ENCODE results near the gene ZFYVE26.

ZFYVE26 gene

GRCh38 chr14:67852926-67853604 lies 36.7 kb upstream of the ZFYVE26 start:
- no peak overlapping the region for H3K4me3 ChIP-seq (ENCODE audit: low read depth, low read length)
- no peak for TF ChIP-seq CTCF (IDR thresholded peaks at IDR 0.05; ENCODE audit: low read depth, low read length)
- no peak for DNase-seq (ENCODE audit: low read depth, low spot score)
- in situ Hi-C loops (cut with HindIII; ENCODE audit: low sequenced_read_pairs), result no loop called here

GRCh38 chr14:67851785-67852410 lies 35.5 kb upstream of the ZFYVE26 start:
- no peak overlapping the region for H3K4me3 ChIP-seq (ENCODE audit: low read depth, low read length)
- no peak for TF ChIP-seq CTCF (IDR thresholded peaks at IDR 0.05; ENCODE audit: low read depth, low read length)
- in situ Hi-C loops (cut with HindIII; ENCODE audit: low sequenced_read_pairs), result no loop called here
- no peak for DNase-seq (ENCODE audit: low read depth, low spot score)

GRCh38 chr14:67850066-67850830 lies 33.9 kb upstream of the ZFYVE26 start:
- TF ChIP-seq CTCF (IDR thresholded peaks at IDR 0.05; ENCODE audit: low read depth, low read length), result no peak
- no peak for DNase-seq (ENCODE audit: low read depth, low spot score)
- no peak overlapping the region for H3K4me3 ChIP-seq (ENCODE audit: low read depth, low read length)
- in situ Hi-C loops (cut with HindIII; ENCODE audit: low sequenced_read_pairs), result no loop called here

GRCh38 chr14:67846029-67846610 lies 29.7 kb upstream of the ZFYVE26 start:
- no peak for DNase-seq (ENCODE audit: low read depth, low spot score)
- no peak overlapping the region for H3K4me3 ChIP-seq (ENCODE audit: low read depth, low read length)
- in situ Hi-C loops (cut with HindIII; ENCODE audit: low sequenced_read_pairs), result no loop called here
- no peak for TF ChIP-seq CTCF (IDR thresholded peaks at IDR 0.05; ENCODE audit: low read depth, low read length)

GRCh38 chr14:67837011-67837624 lies 20.7 kb upstream of the ZFYVE26 start:
- peak; percentile 64 for TF ChIP-seq CTCF (IDR thresholded peaks at IDR 0.05; ENCODE audit: low read depth, low read length)
- H3K4me3 ChIP-seq (ENCODE audit: low read depth, low read length), result no peak overlapping the region
- DNase-seq (ENCODE audit: low read depth, low spot score), result peak; percentile 87
- in situ Hi-C loops (cut with HindIII; ENCODE audit: low sequenced_read_pairs), result no loop called here

GRCh38 chr14:67835596-67835995 lies 19.2 kb upstream of the ZFYVE26 start:
- TF ChIP-seq CTCF (IDR thresholded peaks at IDR 0.05; ENCODE audit: low read depth, low read length), result no peak
- DNase-seq (ENCODE audit: low read depth, low spot score), result no peak
- no peak overlapping the region for H3K4me3 ChIP-seq (ENCODE audit: low read depth, low read length)
- in situ Hi-C loops (cut with HindIII; ENCODE audit: low sequenced_read_pairs), result no loop called here

Measured in astrocyte of the spinal cord (primary cell).